Measurements from ENCODE around the gene USP48. TPM values are rescaled to one million over a fixed set of nuclear protein-coding genes. Genes with fewer than 3 reads are reported as not detected.

The USP48 gene
- total RNA-seq, 4 donors from 2014 or later, result 23.5 to 51.9 (median 39.7) TPM

DNA sequence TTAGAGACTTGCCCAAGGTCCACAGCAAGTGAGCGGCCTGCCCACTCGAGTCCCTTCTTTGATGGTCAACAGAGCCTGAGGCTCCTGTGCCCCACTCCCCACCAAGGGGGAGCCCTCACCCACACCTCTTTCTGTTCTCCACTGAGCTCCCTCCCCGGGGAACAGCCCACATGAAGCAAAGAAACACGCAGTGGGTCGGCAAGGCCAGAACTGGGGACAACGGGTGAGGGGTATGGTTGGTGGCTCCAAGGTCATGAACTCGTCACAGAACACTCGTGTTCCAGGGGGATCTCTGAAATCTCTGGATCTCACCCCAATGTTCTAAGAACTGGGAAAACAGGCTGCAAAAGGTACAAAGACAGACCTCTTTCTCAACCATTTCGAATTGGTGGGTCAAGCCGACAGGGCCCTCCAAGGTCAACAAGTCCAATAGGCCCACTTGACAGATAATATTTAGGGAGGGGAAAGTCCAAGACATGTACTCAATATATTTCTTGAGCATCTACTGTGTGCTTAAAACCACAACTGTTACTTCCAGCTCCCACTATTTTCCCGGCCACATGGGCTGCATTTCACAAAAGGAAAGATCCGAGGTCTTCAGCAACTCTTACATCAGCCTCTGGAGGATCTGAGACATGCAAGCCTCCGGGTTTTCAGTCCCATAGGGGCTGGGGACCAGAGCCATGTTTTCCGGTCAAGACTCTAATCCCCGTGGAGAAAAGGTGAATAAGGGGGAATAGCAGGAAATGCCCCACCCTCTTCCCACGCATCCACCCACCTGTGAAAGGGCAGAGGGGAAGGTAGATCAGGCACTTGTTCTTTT is 112.7 kb downstream of the USP48 start:
- H3K27me3 ChIP-seq, result peaks cover 8 to 60% (median 12%) of the 10 kb centered on the region in 4 donors
- H3K36me3 ChIP-seq, result no peaks in the 10 kb centered on the region
- H3K4me3 ChIP-seq, result peak overlapping the region in 3 of 4 donors; percentile 33 to 65 (median 42)
- DNase-seq, result no peak
- no peak for TF ChIP-seq POLR2A (IDR thresholded peaks at IDR 0.05)
- TF ChIP-seq, protein P1, sequence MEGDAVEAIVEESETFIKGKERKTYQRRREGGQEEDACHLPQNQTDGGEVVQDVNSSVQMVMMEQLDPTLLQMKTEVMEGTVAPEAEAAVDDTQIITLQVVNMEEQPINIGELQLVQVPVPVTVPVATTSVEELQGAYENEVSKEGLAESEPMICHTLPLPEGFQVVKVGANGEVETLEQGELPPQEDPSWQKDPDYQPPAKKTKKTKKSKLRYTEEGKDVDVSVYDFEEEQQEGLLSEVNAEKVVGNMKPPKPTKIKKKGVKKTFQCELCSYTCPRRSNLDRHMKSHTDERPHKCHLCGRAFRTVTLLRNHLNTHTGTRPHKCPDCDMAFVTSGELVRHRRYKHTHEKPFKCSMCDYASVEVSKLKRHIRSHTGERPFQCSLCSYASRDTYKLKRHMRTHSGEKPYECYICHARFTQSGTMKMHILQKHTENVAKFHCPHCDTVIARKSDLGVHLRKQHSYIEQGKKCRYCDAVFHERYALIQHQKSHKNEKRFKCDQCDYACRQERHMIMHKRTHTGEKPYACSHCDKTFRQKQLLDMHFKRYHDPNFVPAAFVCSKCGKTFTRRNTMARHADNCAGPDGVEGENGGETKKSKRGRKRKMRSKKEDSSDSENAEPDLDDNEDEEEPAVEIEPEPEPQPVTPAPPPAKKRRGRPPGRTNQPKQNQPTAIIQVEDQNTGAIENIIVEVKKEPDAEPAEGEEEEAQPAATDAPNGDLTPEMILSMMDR (IDR thresholded peaks at IDR 0.05), result no peak
- no peak overlapping the region for H3K27ac ChIP-seq
- WGBS, 2 donors, result 43 to 50% methylated on average over 6 to 16 of the region's 16 CpGs
- H3K9me3 ChIP-seq, result no peaks in the 10 kb centered on the region
- intact Hi-C loops (cut with DNase I), result no loop called here
- peaks cover 24 to 70% (median 32%) of the 10 kb centered on the region in 3 donors for H3K4me1 ChIP-seq

DNA sequence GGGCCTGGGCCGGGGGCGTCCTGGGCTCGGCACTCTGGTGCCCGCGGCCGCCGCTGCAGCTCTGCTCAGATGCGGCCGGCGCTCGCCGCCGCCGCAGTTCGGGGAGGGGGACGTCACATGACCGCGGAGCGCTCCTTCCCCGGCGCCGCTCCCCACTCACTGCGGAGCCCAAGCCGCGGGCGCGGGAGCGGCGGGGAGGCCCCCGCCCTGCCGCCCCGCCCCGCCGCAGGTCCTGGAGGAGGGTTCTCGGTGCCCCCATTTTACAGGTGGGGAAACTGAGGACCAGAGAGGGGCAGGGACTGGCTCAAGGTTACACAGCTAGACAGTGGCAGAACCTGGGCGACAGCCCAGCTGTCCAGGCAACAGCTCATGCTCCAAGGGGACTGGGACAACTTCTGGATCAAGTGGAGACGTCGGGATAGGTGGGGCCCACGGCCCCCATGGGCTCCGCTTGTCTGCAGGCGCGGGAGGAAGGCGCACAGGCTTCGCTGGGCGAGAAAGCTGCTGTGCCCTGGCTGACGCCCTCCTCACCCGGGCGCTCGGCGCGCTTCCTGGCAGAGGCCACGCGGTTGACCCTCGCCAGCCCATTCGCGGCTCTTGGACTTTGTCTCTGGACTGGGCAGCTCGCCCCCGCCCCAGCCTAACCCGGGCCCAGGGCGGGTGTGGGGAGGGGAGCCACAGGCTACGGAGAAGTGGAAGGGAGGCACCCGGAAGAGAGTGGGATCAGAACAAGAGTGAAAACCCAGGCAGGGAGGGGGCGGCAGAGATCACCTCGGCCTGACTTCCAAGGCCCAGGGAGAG is 113.5 kb downstream of the USP48 start, which contains the start of gene RAP1GAP:
RAP1GAP (minus strand) TSS at position 100 of the 801 bp plus-strand sequence. CDS start 49,325 bp downstream, outside the sequence.
- H3K9me3 ChIP-seq, result no peaks in the 10 kb centered on the region
- DNase-seq, result no peak
- peaks cover 8 to 67% (median 12%) of the 10 kb centered on the region in 4 donors for H3K27me3 ChIP-seq
- H3K36me3 ChIP-seq, result no peaks in the 10 kb centered on the region
- TF ChIP-seq, protein P1 (IDR thresholded peaks at IDR 0.05), result no peak
- no peak for TF ChIP-seq POLR2A (IDR thresholded peaks at IDR 0.05)
- intact Hi-C loops (cut with DNase I), result no loop called here
- 0 to 6% methylated on average over 2 to 16 of the region's 64 CpGs for WGBS, 2 donors
- H3K27ac ChIP-seq, result no peak within 1 kb of the TSS
- H3K4me1 ChIP-seq, result peaks cover 24 to 70% (median 32%) of the 10 kb centered on the region in 3 donors
- H3K4me3 ChIP-seq, result peak within 1 kb of the TSS; percentile 17 to 65 (median 38)

DNA sequence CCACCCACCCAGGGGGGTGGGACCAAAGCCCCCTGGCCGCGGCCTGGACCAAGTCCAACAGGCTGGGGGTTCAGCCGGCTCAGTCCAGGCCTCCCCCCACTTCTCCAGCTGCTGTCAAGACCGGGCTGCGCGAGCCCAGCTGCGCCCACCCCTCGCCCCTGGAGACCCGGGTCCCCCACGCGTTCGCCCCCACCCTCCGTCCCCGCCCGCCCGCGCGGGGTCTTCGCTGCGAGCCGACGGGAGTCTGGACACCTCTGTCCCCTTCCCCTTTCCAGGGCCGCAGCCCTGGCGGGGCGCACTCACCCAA is 114.0 kb downstream of the USP48 start:
- 0% methylated on average over 9 of the region's 25 CpGs; no CpG with 5 or more reads in 1 of the 2 donors for WGBS, 2 donors
- H3K27me3 ChIP-seq, result peaks cover 8 to 72% (median 12%) of the 10 kb centered on the region in 4 donors
- no peak overlapping the region for H3K27ac ChIP-seq
- peaks cover 24 to 68% (median 32%) of the 10 kb centered on the region in 3 donors for H3K4me1 ChIP-seq
- H3K4me3 ChIP-seq, result peak overlapping the region; percentile 17 to 65 (median 38)
- TF ChIP-seq, protein P1 (IDR thresholded peaks at IDR 0.05), result no peak
- no peak for TF ChIP-seq POLR2A (IDR thresholded peaks at IDR 0.05)
- H3K9me3 ChIP-seq, result no peaks in the 10 kb centered on the region
- intact Hi-C loops (cut with DNase I), result no loop called here
- no peaks in the 10 kb centered on the region for H3K36me3 ChIP-seq
- DNase-seq, result no peak

DNA sequence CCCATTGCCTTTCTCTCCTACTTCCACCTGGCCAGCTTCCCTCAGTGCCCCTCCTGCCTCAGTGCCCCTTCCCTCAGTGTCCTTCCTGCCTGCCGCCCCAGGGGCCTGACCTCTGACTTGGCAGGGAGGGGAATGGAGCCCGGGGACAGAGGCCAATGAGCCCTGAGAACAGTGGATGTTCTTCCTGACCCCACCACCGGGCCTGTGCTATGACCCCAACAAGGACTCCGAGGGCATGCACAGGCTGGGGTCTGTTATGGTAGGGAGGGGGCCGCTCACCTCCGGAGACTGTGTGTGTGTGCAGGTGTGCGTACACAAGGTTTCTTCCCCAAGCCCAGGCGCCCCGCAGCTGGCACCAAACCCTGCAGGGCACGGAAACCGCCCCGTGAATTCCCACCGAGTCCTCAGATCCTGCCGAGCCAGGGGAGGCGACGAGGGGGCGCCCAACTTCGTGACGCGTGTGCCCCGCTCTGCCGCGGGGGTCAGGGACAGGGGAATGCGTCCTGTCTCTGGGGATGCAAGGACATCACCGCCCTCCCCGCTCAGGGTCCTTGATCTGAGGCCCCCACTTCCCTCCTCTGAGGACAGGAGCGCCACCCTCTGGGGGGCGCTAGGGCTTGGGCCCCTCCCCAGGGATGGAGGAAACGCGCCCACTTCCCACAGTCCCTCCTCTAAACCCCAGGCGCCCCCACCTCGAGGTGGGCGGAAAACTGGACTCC is 114.6 kb downstream of the USP48 start:
- peak overlapping the region in 3 of 4 donors; percentile 33 to 65 (median 42) for H3K4me3 ChIP-seq
- no CpG with 5 or more reads among the region's 33 CpGs for WGBS, 2 donors
- no peaks in the 10 kb centered on the region for H3K36me3 ChIP-seq
- peaks cover 19 to 62% (median 28%) of the 10 kb centered on the region in 3 donors for H3K4me1 ChIP-seq
- TF ChIP-seq, protein P1 (IDR thresholded peaks at IDR 0.05), result no peak
- no peak for TF ChIP-seq POLR2A (IDR thresholded peaks at IDR 0.05)
- H3K27ac ChIP-seq, result no peak overlapping the region
- peaks cover 8 to 77% (median 12%) of the 10 kb centered on the region in 4 donors for H3K27me3 ChIP-seq
- no peak for DNase-seq
- intact Hi-C loops (cut with DNase I), result no loop called here
- H3K9me3 ChIP-seq, result no peaks in the 10 kb centered on the region

Measured in esophagus squamous epithelium (tissue), 5 donors.